GM18498 (cell line): ENCODE measurements around the gene ZFYVE19.

ENCODE experiments used
- ATAC-seq: cut with Tn5 transposase; IDR thresholded peaks from one replicate; pipeline ENCODE4 v1.9.1; 2021; ENCODE audit warnings: mild to moderate bottlenecking, moderate library complexity; ENCODE audit not compliant: unreplicated experiment

Gene ZFYVE19

DNA sequence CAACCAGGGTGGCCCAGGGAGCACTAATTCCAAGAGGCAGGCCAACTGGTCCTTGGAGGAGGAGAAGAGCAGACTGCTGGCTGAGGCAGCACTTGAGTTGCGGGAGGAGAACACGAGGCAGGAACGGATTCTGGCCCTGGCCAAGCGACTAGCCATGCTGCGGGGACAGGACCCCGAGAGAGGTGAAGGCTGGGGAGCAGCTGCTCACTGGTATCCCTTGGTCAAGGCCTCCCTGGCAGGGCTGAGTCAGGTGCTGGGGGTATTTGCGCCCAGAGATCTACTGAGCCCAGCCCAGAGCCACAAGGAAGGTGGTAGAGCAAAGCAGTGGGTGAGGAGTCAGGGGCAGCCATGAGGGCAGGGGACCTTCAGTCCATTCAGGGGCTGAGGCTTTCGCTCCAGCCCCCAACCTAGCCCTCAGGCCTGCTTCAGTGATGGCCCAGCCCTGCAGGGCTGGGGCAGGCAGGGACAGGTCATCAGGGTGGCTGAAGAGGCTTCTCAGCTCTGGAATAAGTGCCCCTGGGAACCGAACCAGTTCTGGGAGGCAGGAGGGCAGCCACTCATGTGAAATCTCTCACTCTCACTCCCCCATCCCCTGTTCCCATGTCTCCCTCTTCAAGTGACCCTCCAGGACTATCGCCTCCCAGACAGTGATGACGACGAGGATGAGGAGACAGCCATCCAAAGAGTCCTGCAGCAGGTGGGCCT, 6.0 kb downstream of the ZFYVE19 start:
- ATAC-seq: no peak

GRCh38 chr15:40815042-40815698, 8.3 kb downstream of the ZFYVE19 start:
- ATAC-seq: no peak

DNA sequence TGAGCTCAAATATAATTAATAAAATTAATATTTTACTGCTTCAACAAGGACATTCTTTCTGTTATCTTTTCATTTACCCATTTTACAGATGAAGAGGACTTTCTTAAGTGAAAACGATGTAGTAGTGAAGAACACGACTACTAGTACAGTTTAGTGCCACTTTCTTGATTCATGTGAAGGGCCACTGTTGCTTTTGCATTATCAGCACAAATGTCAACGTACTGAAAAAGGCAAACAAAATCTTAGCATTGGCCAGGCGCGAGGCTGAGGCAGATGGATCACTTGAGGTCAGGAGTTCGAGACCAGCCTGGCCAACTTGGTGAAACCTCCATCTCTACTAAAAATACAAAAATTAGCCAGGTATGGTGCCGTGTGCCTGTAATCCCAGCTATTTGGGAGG, 12.2 kb downstream of the ZFYVE19 start:
- no peak for ATAC-seq

DNA sequence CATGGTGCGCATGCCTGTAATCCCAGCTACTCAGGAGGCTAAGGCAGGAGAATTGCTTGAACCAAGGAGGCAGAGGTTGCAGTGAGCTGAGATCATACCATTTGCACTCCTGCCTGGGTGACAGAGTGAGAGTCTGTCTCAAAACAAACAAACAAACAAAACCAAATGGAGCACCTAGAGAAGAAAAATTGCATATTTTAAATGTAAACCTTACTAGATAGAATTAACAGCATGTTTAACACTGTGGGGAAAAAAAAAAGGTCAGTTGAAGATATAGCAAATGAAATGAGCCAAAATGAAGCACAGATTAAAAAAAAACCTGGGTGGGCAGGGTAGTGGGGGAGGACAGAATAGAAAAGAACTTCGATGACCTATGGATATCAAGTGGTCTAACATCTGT, 14.3 kb downstream of the ZFYVE19 start:
- ATAC-seq: no peak

DNA sequence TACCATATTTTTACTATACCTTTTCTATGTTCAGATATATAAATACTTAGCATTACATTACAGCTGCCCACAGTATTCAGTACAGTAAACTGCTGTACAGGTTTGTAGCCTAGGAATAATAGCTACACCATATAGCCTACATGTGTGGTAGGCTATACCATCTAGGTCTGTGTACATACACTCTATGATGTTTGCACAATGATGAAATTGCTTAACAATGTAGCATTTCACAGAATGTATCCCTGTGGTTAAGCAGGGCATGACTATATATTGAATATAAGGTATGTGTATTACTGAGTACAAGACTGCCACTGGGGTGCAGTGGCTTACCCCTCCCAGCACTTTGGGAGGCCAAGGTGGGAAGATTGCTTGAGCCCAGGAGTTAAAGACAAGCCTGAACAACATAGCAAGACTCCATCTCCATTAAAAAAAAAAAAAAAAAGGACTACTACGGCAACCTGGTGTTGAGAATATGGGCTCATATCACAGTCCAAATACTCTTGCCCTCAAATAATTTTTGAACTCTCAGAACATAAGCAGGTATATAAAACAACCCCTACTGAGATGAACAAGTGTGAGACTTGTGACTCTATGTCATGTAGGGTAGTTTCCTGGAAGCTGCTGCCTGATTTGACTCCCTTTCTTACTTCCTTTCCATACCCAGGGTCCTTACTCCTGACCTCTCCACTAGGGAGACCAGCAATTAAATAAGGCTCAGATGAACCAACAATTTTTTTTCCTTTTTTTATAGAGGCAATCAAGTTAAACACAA, 16.9 kb downstream of the ZFYVE19 start:
- ATAC-seq: no peak

- no peak for ATAC-seq
Measured at GRCh38 chr15:40825661-40826422, 19.0 kb downstream of the ZFYVE19 start.

DNA sequence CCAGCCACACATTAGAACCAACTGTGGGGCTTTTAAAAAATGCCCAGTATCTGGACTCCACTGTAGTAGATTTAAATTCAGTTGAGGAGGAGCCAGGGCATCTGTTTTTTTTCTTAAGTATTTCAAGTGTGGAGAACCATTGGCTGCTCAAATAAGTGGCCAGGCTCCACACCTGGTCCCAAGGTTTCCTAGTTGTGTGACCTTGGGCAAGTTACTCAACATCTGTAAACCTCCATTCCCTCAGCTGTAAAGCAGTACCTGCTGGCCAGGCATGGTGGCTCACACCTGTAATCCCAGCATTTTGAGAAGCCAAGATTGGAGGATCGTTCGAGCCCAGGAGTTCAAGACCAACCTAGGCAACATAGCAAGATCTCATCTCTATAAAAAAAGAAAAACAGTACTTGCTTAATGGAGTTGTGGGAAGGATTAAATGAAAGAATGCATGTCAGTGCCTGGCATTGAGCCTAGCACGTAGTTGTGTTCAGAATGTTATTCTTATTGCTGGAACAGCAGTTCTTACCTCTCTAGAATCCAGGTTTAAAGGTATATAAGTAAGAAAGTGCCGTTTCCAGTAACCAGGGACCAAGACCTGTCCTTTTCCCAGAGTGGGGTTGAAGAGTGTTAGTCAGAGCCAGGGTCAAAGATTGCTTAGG, 19.7 kb downstream of the ZFYVE19 start:
- ATAC-seq: no peak

DNA sequence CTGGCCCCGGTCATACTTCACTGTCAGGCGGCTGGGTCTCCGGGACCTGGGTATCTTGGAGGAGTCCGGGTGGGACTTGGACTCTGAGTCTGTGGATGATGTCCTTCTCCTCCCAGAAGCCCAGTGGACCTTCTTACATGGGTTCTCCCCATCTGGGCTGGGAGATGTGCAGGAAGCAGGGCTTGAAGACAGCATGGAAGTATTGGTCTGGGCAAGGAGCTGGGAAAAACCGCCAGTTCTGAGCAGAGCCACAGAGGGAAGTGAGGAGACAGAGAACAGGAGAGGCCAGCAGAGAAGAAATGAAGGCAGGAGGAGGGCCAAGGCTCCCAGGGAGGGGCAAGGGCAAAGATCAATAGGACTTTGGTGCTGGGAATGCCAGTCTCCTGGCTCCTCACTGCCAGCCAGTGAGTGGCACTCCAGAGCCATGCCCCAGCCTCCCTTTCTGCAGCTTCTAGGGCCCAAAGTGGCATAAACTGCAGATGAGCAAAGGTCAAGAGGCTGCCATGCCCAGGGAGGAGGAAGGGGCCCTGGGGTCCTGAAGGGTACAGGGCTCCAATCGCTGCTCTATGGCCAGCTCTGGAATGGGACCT, 21.7 kb downstream of the ZFYVE19 start, which contains the start of gene PPP1R14D:
PPP1R14D (minus strand) TSS at position 262 of the 590 bp plus-strand sequence; CDS start at position 195, 67 bp downstream.
- no peak for ATAC-seq

DNA sequence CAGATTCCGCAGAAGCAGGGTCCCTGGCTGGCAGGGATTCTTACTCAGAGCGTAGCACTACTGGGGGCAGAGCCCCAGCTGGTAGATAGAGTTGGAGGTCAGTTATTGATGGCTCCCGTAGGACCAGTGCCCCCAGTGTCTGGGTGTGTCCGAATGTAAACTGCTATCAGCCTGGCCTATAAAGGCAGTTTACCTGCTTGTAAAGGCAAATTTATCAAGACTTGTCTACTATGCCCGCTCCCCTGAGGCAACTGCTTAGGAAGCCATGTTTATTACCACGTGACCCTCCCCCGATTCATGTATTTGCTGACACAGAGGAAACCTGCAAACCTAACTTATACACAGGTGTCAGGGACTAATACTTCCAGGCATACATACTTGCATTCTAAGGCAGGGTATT, 22.2 kb downstream of the ZFYVE19 start:
- ATAC-seq: no peak

DNA sequence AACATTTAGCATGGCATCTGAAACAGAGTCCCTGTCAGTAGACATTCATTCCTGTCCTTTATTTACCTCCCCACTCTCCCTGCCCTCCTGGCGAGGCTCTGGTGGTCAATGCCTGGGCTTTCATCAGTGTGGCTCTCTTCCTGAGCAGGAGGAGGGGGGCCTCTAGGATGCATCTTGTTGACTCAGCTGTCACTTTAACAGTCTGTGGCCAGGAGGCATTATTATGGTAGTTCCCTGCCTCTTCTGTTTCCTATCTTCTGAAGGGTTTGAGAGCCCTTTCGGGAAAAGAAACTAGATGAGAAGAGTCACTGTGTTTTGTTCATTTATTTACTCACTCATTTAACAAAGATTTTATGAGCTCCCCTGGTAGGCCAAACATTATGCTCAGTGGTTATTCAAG, 24.0 kb downstream of the ZFYVE19 start:
- ATAC-seq: no peak

- no peak for ATAC-seq
Measured at GRCh38 chr15:40831861-40832260, 25.0 kb downstream of the ZFYVE19 start.

DNA sequence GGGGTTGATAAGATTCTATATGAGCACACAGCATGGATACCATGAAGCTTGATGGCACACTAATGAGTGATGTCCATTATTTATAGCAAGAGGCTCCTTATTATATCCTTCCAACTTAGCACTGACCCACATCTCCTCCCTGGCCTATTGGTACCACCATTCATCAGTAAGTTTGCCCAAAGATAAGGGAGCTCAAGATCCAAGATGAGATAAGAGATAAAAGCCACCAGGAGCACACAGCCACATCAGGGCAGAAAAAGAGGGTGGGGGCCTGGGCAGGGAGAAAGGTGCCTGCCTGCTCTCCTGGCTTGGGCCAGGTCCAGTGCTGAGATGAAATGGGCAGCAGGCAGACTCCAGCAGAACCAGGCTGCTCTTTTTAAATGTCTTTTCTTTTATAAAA, 26.0 kb downstream of the ZFYVE19 start:
- no peak for ATAC-seq

- ATAC-seq: no peak
Measured at GRCh38 chr15:40836020-40836419, 29.1 kb downstream of the ZFYVE19 start.

DNA sequence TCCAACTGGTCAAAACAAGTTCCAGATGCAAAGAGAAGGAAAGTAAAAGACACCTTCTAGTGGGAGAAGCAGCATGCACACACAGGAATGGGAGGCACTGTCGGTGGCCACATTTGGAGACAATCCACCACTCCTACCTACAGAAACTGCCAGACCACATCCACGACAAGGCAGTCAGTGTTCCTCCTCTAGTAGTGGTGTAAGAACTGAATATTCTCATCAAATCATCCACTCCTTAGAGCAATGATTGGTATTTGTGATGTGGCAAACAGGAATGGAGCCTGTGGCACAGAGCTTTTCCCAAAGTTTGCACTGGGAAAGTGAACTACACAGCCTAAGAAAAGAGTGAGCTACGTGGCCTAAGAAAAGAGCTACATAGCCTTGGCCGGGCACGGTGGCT, 31.9 kb downstream of the ZFYVE19 start:
- ATAC-seq: no peak

GRCh38 chr15:40841741-40842140, 34.9 kb downstream of the ZFYVE19 start:
- no peak for ATAC-seq

DNA sequence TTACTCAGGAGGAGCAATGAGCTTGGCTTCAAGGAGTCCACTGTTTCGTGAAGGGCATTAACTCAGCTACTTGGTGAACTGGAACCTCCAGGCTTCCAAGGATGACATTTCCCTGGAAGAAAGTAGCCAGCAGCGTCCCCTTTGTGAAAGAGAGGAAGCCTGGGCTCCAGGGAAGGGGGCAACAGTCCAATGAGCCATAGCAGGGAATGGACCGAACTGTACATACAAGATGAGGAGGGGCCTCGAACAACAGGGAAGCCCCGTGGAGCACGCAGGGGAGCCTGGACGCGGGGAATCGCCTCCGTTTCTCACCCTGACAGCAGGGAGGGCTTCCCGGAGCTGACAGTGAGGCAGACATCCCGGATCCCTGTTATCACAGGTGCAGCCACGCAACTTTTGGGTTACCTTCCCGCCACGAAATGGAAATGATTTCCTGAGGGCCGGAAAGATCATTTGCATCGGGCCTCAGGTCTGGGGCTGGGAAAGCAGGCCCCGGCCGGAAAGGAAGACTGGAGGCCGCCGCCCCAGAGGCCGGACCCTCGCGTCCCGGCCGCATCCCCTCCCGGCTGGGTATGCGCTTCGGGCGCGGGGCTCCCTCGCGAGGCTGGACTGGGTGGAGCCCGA, 36.5 kb downstream of the ZFYVE19 start:
- ATAC-seq: no peak

DNA sequence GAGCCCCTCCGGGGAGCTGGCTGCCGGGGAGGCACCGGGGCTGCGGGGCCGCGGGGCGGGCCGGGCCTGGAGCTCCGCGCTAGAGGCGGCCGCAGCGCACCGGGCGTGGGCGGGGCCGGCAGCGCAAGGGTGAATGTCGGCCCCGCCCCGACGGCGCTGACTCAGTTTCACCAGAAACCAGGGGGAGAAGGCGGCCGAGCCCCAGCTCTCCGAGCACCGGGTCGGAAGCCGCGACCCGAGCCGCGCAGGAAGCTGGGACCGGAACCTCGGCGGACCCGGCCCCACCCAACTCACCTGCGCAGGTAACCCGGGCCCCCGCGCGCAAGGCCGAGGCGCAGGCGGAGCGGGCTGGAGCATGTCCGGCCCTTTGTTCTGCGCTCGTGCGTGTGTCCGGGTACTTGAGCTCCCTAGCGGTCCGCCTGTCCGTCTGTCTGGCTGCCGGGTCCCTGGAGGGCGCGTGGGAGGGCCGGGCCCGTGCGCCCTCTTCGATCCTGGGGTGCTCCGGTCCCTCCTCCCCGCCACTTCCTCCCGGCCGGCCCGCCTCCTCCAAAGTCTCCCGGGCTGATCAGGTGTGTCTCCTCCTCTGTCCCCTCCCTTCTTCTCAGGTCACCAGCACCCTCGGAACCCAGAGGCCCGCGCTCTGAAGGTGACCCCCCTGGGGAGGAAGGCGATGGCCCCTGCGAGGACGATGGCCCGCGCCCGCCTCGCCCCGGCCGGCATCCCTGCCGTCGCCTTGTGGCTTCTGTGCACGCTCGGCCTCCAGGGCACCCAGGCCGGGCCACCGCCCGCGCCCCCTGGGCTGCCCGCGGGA, 37.2 kb downstream of the ZFYVE19 start, which contains the start of gene SPINT1:
SPINT1 (plus strand) TSS at position 164 of the 811 bp plus-strand sequence; CDS start at position 671, 507 bp downstream.
- ATAC-seq: no peak

- ATAC-seq: no peak
Measured at GRCh38 chr15:40844696-40845030, 37.8 kb downstream of the ZFYVE19 start.

DNA sequence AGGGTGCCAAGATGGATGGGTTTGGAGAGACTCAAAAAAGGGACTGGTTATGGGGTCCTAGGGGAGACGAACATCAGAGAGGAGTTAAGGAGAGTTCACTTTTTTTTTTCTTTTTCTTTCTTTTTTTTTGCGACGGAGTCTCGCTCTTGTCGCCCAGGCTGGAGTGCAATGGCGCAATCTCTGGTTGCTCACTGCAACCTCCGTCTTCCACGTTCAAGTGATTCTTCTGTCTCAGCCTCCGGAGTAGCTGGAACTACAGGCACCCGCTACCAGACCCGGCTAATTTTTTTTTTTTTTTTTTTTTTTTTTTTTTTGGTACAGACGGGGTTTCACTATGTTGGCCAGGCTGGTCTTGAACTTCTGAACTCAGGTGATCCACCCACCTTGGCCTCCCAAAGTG, 38.1 kb downstream of the ZFYVE19 start:
- no peak for ATAC-seq
